ENCODE measurements around the gene FFAR3.

GRCh38 chr19:35352448-35353304, 5.6 kb upstream of the FFAR3 start:
- TF ChIP-seq CTCF (IDR thresholded peaks at IDR 0.05; ENCODE audit: low read length) (peak; percentile 87), EZH2 (IDR thresholded peaks at IDR 0.05; ENCODE audit: borderline replicate concordance, low read length) (no peak)

All from OCI-LY1 (cell line).